ENCODE results near the gene MRGPRX4. TPM values are rescaled to one million over a fixed set of nuclear protein-coding genes. Genes with fewer than 3 reads are reported as not detected.
"Not testable (repeated sequence)": the region's sequence is repeated elsewhere in the genome, so short reads cannot be mapped to it uniquely, and the experiment has no call there.

The MRGPRX4 gene
- polyA plus RNA-seq (ENCODE audit: insufficient read depth in 1 of 5, insufficient read length in 5 of 5, low replicate concordance in 1 of 5) = not detected
- long read RNA-seq, donor 1 = 0 reads
- long read RNA-seq, donor 2 = 0 reads
- long read RNA-seq, donor 3 = 0 reads
- long read RNA-seq, donor 4 = 0 reads
- long read RNA-seq, donor 5 = 0 reads
- long read RNA-seq, donor 6 = 0 reads
- long read RNA-seq, donor 7 = 0 reads
- long read RNA-seq, donor 8 = 0 reads

DNA sequence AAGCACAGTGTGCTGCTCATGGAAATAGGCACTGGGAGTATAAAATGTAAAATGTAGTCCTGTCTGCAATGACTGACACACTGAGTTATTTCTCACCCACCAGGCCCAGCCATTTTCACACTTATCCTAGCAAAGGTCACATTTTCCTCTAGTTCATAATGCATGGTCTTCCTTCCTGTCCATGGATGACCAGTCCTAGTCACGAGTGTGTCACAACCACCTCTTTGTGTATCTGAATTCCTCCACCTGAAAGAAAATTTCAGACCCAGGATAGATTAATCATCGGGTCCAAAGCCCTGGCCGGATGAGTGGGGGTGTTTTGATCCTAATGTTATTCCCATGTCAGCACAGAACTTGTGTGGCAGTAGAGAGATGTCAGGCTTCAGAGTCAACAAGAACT, at the start of gene MRGPRX4:
Gene MRGPRX4 (plus strand): TSS at position 172 of the 400 bp plus-strand sequence. CDS start 420 bp downstream, outside the sequence.
- DNase-seq = no peak

DNA sequence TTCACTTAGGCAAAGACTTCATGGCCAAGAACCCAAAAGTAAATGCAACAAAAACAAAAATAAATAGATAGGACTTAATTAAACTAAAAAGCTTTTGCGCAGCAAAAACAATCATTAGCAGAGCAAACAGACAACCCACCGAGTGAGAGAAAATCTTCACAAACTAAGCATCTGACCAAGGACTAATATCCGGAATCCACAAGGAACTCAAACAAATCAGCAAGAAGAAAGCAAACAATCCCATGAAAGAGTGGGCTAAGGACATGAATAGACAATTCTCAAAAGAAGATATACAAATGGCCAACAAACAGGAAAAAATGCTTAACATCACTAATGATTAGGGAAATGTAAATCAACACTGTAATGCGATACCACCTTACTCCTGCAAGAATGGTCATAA, 41.5 kb upstream of the MRGPRX4 start:
- not testable (repeated sequence) for DNase-seq

DNA sequence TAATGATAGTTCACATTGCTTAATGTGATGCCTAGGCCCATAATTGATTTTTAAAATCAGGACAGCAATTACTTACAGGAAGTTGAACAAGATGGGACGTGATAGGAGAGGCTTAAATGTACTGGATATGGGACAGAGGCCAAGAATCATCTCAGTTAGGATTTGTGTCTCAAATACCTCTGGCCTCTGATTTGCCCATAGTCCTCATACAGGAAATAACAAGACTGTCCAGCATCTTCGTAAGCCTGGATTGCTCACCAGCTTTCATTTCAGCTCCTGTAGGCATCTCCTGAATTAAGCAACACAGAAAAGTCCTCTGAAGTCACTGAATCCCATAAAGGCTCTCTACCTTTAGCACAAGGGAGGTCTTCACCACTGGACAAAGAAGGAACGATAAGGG, 40.3 kb upstream of the MRGPRX4 start, which contains the start of gene MRGPRX3:
Gene MRGPRX3 (plus strand): TSS at position 231 of the 400 bp plus-strand sequence. CDS start 4,632 bp downstream, outside the sequence.
- no peak for DNase-seq

DNA sequence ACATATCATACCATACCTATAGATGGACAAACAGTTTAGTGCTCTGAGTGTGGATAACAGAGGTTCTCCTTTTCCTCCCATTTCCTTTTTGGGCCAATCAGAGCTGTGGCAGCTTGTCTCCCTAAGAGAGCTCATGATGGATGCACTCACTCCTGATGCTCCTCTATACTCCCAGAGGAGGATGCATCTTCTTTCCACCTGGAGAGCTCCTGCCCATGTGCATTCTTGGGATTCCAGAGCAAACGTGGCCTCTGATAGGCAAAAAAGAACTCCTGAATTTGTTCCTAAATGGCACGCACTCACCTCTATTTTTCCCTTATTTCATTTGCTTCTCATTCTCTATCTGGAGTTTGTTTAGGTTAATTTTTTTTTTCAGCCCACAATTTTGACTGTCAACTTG, 37.3 kb upstream of the MRGPRX4 start:
- DNase-seq = no peak

DNA sequence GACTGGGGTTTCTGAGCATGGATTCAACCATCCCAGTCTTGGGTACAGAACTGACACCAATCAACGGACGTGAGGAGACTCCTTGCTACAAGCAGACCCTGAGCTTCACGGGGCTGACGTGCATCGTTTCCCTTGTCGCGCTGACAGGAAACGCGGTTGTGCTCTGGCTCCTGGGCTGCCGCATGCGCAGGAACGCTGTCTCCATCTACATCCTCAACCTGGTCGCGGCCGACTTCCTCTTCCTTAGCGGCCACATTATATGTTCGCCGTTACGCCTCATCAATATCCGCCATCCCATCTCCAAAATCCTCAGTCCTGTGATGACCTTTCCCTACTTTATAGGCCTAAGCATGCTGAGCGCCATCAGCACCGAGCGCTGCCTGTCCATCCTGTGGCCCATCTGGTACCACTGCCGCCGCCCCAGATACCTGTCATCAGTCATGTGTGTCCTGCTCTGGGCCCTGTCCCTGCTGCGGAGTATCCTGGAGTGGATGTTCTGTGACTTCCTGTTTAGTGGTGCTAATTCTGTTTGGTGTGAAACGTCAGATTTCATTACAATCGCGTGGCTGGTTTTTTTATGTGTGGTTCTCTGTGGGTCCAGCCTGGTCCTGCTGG, 35.3 kb upstream of the MRGPRX4 start:
- no peak for DNase-seq

DNA sequence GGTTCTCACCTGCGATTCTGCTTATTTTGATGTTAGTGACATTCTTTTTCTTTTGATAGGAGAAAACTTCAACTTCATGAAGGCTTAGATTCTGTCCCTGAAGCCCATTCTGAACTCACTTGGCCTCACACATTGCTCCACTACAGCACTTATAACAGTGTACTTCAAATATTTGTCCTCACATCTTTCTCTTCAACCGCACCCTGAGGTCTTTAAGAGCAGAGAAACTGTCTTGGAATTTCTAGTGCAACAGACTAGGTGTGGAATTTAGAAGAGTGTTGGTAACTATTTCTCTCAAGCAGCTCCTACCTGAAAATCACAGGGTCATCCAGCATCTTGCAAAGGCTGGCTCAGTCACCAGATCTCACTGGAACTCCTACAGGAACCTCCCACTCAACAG, 32.5 kb upstream of the MRGPRX4 start:
- DNase-seq = no peak

DNA sequence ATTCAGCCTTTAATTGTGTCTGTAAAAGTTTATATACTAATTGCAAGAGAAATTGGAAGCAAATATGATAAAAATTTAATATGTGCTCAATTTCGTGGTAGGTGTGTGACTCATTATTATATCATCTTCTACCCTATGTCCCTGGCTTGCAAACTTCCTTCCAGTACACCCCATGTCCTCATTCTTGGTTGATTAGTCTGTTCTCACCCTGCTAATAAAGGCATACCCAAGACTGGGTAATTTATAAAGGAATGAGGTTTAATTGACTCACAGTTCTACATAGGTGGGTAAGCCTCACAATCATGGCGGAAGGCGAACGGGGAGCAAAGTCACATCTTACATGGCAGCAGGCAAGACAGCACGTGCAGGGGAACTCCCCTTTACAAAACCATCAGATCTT, 28.4 kb upstream of the MRGPRX4 start:
- no peak for DNase-seq

DNA sequence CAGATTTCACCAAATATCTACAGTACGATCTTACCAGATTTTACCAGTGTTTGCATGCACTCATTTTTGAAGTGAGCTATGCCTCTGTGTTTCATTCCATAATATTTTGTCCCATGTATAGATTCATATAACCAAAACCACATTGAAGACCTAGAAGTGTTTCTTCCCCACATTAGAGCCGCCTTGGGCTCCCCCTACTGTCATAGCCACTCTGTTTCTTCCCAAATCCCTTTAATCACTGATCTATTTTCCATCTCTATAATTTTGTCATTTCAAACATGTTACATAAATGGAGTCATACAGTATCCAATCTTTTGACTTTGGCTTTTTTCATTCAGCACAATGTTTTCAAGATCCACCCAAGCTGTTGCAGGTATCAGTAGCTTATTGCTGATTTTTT, 27.6 kb upstream of the MRGPRX4 start:
- DNase-seq = no peak

DNA sequence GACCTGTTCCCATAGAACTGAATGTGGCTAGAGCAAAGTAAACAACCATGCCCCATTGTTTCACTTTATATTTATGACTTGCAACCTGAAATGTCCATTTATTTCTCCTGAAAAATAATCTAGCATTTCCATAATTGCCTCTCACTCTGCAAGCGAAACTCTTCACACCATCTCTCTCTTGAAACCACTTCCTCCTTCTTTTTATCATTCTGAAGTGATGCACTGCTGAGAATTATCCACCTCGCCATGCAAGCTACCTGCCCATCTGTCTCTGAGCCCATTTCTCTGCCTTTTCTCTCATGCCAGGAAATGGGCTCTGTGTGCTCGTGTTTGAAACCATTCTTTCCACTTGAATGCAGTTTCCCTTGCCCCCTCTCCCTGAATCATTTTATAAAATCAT, 26.8 kb upstream of the MRGPRX4 start:
- DNase-seq = no peak

DNA sequence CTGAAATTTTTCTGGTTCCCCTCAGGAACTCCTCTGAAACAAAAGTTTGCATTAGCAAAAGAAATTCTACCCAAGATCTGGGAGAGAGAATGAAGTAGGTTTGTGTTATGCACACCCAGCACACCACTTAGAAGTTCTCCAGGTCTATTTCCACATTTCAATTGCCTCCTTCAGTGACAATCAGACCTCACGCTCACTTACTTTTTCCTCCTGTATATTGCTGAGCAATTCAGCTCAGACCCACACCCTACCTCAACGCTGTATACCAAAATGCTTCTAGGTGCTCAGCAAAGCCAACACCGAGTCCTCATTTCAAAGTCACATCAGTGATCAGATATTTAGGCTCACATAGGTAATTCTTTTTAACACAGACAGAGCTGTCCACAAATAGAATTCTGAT, 21.1 kb upstream of the MRGPRX4 start:
- DNase-seq = no peak

DNA sequence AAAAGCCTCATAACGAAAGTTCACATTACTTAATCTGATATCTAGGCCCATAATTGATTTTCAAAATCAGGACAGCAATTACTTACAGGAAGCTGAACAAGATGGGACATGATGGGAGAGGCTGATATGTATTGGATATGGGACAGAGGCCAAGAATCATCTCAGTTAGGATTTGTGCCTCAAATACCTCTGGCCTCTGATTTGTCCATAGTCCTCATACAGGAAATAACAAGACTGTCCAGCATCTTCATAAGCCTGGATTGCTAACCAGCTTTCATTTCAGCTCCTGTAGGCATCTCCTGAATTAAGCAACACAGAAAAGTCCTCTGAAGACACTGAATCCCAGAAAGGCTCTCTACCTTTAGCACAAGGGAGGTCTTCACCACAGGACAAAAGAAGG, 4.3 kb upstream of the MRGPRX4 start:
- no peak for DNase-seq

DNA sequence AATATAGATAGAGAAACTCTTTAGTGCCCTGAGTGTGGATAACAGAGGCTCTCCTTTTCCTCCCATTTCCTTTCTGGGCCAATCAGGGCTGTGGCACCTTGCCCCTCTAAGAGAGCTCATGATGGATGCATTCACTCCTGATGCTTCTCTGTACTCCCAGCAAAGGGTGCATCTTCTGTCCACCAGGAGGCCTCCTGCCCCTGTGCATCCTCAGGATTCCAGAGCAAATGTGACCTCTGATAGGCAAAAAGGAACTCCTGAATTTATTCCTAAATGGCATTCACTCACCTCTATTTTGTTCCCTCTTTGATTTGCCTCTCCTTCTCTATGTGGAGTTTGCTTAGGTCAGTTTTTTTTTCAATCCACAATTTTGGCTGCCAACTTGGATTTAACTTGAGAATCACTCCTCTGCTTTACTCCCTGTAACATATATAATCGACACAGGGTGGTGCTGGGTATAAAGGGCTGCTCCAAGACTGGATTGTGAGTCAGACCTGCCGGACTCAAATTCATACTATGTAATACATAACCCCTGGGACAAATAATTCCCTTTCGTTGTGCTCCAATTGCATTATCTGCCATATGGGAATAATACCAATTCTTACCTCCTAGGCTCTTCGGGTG, 1.1 kb upstream of the MRGPRX4 start:
- DNase-seq = no peak

DNA sequence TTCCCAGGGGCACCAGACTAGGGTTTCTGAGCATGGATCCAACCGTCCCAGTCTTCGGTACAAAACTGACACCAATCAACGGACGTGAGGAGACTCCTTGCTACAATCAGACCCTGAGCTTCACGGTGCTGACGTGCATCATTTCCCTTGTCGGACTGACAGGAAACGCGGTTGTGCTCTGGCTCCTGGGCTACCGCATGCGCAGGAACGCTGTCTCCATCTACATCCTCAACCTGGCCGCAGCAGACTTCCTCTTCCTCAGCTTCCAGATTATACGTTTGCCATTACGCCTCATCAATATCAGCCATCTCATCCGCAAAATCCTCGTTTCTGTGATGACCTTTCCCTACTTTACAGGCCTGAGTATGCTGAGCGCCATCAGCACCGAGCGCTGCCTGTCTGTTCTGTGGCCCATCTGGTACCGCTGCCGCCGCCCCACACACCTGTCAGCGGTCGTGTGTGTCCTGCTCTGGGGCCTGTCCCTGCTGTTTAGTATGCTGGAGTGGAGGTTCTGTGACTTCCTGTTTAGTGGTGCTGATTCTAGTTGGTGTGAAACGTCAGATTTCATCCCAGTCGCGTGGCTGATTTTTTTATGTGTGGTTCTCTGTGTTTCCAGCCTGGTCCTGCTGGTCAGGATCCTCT, 709 bp downstream of the MRGPRX4 start:
- no peak for DNase-seq

DNA sequence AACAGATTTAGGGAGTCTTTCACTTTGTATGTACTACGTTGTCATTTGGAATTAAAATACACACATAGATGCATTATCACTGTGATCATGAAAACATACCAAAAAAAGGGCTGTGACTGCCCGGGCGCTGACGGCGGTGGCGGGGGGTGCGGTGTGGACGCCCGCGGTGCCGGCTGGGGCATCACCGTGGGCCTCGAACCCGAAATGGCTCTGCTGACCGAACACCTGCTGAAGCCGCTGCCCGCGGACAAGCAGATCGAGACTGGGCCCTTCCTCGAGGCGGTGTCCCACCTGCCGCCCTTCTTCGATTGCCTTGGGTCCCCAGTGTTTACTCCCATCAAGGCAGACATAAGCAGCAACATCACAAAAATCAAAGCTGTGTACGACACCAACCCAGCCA, 16.2 kb downstream of the MRGPRX4 start:
- no peak for DNase-seq

DNA sequence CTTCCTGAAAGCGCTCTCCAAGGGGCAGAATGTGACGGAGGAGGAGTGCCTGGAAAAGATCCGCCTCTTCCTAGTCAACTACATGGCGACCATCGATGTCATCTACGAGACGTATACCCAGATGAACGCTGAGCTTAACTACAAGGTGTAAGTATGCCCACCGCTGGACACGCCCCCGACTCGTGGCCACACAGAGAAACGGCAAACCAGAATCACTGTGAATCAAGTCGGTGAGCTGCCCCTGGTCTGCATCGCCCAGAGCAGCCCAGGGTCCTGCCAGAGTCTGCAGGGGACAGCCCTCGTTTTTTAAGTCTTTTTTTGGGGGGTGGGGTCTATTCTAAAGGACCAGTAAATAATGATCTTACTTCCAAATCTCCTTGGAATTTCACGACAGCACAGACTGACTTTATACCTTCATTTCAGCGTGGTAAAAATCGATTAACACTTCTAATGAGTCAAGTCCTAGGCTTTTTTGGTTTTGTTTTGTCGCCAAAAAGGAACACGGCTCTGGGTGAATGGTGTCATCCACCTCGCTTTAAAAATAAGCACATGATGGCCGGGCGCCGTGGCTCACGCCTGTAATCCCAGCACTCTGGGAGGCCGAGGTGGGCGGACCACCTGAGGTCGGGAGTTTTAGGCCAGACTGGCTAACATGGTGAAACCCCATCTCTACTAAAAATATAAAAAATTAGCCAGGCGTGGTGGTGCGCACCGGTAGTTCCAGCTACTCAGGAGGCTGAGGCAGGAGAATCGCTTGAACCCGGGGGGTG, 17.0 kb downstream of the MRGPRX4 start:
- DNase-seq = not testable (repeated sequence)

DNA sequence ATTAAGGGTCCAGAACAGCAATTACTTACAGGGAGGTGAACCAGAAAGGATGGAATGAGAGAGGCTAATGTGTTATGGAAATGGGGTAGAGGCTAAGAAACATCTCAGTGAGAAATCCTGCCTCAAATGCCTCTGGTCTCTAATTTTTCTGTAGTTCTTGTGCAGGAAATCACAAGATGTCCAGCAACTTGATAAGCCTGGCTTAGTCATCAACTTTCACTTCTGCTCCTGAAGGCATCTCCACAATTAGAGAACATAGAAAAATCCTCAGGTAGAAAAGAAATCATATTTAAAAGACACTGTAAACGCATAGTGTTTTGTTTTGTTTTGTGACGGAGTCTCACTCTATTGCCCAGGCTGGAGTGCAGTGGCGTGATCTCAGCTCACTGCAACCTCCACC, 18.7 kb downstream of the MRGPRX4 start:
- no peak for DNase-seq

DNA sequence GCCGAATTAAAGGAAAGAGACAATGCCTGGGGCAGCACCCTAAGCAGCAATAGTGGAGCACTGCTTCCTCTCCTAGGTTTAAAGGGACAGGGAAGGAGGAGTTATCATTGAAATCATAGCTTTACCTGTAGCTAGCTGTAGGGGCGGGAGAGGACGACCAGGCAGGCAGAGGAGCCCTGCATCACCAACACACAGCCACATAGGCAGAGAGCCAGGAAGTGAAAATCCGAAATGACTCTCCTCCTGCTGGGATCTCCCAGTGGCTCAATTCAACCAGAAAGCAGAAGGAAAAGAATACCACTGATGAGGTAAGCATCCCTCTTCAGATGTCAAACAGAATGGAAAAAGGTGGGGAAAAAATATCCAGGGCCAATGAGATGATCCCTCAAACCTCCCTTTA, 20.4 kb downstream of the MRGPRX4 start:
- no peak for DNase-seq

DNA sequence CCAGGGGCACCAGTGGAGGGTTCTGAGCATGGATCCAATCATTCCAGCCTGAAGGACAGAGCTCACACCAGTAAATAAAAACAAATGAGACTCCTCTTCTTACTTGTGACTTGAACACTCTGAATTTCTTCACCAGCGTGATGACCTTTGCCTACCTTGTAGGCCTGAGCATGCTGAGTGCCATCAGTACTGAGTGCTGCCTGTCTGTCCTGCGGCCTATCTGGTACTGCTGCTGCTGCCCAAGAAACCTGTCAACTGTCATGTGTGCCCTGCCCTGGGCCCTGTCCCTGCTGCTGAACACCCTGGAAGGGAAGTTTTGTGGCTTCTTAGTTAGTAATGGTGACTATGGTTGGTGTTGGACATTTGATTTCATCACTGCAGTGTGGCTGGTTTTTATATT, 23.9 kb downstream of the MRGPRX4 start:
- DNase-seq = no peak

DNA sequence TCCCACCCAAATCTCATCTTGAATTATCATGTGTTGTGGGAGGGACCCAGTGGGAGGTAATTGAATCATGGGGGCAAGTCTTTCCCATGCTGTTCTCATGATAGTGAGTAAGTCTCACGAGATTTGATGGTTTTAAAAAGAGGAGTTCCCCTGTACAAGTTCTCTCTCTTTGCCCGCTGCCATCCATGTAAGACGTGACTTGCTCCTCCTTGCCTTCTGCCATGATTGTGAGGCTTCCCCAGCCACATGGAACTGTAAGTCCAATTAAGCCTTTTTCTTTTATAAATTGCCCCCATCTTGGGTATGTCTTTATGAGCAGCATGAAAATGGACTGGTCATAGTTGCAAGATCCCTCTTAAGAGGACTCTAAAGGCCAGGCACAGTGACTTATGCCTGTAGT, 25.1 kb downstream of the MRGPRX4 start:
- DNase-seq = not testable (repeated sequence)

DNA sequence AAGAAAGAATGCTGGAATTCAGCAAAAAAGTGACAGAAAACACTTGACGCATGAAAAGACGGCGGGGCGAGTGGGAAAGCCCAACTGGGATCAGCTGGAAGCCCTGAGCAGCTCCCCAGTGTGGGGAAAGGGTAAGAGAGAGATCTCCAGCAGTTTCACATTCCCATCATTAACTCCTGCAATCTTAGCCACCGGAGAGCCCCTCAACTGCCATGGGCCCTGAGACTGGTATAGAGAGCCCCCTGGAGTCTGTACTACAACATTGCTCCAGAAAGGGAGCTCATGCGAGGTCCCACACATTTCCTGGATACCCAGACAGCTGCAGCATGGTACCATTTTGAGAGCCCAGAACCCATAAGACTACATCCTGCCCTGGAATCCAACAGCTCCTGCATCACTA, 31.1 kb downstream of the MRGPRX4 start:
- no peak for DNase-seq

DNA sequence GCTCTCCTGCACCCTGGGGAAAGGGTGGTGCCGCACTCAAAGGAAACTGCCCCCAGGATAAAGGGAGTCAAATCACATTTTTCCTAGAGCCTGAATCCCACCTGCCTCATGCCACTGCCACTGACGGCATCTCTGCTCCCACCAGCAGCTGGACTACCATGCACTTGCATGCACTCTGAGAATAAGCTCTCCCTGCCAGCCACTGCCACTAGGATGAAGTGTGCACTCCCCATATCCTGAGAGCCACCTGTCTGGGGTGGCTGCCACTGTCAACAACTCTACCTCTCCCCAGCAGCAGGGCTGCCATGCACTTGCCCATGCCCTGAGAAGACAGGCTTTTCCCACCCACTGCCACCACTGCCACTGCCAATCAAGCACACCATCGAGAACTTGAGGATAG, 31.6 kb downstream of the MRGPRX4 start:
- DNase-seq = no peak

DNA sequence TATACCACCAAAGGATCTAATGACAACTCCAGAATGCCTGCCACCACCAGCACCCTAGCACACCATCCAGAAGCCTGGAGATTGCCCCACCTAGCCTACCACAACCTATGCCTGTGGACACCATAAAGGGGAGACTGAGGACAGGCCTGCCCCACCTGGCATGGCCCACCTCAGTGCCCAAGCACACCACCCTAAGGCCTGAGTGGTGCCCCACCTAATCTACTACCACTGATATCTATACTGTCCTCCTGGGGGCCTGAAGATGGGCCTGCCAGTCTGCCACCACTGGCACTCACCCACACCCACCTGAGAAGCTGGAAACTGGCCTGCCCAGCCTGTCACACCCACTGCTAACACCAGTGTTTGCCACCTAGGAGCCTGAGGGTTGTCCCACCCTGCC, 32.1 kb downstream of the MRGPRX4 start:
- DNase-seq = no peak
